ENCODE data around the gene SLC6A18.
A peak's percentile ranks its signal among the peaks of the same experiment; 100 is the strongest.

Gene SLC6A18

DNA sequence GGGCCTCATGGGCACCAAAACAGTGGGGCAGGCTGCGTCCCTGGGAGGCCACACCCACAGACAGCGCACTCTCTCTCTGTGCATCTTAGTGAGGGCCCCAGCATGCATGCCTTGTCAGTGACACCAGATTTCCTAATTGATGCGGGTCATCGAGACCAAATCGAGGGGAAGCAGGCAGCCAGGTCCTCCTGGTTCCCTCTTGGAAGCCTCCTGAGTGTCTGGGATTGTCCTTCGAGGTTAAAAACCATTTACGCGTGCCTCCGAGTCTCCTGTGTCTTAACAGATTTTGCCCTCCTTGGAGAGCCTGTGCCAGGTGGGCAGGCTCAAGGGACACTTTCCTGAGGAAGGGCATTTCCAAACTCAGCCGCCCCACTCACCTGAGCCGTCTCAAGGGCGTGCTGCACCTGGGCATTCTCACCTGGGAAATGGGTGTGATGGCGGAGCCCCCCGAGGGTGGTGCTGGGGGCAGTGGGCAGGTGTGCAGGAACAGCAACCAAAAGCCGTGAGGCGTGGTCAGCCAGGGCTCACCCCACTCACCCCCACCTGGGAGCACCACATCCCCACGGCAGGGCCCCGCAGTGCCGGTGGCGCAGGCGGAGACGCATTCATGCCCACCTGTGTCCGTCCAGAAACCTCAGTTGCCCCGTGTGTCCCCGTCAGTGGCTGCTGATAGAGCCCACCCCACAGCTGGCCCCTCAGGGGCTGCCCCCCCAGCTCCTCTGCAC lies 21.1 kb upstream of the SLC6A18 start:
- DNase-seq = no peak

DNA sequence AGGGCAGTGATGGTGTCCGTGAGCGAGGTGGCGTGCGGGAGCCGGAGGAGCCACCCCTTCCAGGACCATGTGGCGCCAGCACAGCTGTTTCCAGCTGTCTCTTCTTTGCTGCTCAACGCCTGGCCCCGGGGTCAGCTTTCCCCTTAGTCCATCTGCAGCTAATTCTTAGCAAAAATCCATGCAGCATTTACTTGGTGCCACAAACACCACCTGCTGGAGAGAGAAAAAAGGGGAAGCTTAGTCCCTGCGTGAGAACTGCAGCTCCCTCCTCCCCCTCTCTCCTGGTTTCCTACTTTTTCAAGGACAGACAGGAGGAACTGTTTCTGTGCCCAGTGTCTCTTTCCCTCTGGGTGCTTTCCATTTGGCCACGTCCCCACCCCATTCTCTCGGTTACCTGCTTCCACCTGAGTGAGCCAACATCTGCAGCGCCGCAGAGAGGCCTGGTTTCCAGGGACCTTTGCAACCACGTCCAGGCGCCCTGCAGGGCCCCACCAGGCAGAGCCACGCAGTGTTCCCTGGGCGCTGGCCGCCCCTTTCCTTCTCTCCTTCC lies 20.4 kb upstream of the SLC6A18 start:
- DNase-seq = peak; percentile 68

DNA sequence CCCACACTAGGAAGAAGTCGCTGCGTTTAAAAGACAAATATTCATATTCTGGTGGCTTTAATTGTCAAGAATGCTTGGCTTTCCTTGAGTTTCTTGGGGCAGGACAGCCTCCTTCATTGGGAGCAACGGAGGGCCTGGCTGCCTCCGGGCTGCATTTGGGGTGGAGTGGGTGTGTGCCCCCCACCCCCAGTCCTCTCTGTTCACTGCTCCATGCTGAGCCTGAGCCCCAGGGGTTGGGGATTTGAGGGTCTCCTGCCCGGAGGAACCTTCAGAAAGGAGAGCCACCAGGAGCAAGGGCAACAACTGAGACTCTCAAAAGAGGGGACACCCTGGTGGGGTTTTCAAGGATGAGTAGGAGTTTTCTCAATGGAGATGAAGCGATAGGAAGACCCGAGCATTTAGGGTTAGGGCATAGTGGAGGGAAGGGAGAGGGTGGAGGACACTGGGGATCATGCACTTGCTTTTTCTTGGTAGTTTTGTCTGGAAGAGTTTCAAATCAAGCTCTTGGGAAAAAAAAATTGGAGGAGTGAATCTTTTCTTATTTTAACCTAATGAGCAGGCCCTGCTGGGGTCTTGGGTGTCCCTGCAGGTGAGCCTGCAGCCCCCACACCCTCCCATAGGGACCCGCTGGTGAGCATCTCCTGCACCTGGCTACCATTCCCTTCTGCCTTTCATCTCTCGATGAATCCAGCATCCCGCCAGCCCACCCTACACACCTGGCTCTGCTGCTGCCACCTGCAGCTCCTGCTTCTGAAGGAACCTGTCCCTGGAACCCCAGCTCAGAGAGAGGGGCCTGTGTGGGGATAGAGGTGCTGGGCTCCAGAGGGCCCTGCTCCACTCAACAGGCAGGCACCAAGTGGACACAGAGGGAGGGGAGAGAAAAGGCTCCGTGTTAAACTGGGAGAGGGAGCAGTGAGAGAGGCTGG lies 19.7 kb upstream of the SLC6A18 start:
- DNase-seq = peak; percentile 29

DNA sequence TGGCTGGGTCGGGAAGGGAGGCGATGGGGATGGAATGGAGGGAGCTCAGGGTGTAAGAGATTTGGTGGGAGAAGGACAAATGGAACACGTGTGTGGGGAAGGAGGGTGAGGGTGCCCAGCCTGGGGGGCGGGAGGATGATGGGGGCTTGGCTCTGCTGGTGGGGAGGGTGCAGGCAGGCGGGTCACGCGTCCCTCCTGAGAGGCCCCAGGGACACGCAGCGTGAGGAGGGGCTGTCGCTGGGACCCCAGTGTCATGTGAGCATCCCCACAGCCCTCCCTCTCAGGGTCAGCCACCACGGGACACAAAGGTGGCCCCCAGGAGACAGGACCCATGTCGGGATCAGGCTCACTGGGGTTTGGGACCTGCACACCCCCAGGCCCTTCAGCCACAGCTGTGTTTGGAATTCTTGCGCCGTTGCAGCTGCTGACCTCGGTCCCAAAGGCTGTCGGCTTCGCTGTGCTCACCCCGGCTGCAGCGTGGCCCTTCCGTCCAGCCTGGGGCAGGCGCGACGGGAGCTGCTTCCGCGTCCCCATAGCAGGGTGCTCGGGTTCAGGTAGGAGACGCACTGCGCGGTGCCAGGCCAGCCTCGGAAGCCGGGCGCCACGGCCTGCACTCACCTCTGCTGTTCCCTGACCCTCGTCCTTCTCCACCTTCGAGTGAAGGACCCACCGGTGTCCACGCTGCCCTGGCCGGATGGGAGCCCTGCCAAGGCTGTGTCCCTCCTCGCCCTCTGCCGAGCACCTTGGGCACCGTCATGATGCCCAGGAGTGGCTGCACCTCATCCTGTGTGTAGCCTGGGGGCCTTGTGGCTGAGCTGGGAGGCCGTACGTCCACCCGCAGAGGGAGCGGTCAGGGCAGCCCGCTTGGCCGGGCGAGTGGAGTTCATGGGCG lies 18.4 kb upstream of the SLC6A18 start:
- no peak for DNase-seq

DNA sequence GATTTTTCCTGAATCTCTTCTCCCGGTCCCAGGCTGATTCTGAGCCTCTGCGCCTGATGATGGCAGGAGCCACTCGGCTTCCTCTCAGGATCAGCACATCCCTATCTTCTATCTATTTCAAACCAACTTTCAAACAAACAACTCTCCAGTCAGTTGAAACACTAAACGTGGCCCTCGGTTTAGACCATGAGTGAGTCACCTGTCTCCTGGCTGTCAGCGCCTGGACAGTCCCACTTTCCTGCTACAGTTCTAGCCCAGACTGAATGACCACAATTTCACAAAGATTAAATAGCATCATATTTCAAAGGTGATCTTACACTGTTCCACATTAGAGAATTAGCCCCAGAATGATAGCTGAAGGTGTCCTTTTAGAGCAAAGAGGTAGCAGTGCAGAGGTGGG lies 17.6 kb upstream of the SLC6A18 start:
- DNase-seq = no peak

DNA sequence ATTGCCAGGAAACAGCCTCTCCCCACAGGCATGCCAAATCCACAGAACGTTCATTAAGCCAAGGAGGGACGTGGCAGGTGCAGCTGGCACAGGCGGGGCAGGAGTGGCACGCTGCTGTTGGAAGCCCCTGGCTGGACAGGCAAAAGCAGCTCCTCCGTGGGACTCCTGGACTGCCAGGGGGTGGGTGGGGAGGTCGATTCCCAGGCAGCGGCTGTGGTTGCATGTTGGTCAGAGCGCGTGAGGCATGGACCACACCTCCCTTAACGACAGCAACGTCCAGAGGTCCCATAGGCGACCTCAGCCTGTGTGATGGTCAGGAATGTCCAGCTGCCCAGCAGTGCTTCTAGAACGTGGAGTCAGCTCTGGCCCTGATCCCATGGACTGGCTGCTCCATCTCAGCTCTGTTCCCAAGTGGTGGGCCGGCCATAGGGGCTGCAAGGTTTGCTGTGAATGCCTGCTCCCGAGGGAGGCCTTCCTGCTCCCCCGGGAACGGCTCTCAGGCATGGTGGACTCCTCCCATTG lies 16.9 kb upstream of the SLC6A18 start:
- DNase-seq = no peak

DNA sequence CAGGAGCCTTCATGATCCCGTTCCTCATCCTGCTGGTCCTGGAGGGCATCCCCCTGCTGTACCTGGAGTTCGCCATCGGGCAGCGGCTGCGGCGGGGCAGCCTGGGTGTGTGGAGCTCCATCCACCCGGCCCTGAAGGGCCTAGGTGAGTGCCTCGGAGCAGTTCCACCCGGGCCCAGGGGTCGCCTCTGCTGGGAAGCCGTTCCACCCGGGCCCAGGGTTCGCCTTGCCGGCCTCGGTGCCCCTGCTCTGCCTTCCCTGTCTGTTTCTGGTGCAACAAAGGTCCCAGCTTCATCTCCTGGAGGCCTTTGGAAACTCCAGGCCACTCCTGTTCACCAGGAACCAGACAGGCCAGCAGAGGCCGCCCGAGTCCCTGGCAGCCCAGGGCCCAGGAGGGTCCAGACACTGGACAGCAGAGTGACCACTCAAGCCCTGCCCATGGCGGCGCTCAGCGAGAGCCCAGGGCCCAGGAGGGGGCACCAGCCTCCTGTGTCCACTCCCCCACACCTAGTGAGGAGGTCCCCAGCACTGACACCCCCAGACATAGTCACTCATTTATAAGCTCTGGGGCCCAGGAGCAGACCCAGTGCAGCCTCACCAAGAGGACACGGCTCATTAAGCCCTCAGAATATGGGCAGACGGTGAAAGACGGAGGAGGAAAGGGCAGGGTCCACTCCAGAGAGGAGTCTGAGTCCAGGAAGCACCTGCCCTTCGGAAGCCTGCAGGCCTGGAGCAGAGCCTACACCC lies 16.3 kb upstream of the SLC6A18 start:
- peak; percentile 89 for DNase-seq

DNA sequence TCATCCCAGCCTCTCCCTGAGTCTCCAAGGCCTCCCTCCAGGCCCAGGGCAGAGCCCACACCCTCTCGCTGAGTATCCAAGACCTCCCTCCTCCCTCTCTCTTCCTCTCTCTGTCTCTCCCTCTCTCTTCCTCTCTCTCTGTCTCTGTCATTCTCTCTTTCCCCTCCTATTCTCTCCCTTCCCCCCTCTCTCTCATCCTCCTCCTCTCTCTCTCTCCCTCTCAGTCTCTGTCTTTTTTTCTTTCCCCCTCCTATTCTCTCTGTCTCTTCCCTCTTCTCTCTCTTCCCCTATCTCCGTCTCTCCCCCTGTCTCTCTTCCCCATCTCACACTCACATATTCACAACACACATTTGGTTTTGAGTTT lies 15.7 kb upstream of the SLC6A18 start:
- no peak for DNase-seq

DNA sequence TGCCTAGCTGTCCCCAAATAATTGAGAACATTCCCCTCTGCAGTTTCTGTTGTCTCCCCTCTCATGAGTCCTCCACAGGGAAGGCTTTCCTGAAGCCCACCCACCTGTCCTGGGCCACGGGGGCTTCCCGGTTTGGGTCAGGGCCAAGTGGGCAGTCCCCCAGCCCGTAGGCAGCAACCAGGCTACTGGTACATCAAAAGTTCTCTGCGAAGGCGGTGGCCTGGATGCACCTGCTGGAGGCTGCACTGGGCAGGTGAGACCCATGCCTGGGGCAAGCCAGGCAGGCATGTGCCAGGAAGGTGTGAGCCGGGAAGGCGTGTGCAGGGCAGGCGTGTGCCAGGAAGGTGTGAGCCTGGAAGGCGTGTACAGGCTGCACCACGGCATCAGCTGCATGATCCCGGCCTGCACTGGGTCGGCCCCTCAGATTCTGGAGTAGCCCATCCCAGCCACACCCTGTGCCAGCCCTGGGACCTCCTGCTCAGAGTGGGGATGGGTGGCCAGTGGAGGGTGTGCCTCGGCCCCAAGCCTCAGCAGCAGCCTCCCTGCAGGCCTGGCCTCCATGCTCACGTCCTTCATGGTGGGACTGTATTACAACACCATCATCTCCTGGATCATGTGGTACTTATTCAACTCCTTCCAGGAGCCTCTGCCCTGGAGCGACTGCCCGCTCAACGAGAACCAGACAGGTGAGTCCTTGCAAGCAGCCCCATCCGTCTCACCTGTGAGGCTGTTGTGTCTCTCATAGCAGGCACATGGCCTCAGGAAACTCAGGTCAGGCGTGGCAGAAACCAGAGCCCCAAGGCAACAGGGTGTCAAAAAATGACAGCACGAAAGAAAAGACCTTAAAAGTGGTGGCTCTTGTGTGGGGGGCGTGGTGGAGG lies 15.0 kb upstream of the SLC6A18 start:
- DNase-seq = no peak

DNA sequence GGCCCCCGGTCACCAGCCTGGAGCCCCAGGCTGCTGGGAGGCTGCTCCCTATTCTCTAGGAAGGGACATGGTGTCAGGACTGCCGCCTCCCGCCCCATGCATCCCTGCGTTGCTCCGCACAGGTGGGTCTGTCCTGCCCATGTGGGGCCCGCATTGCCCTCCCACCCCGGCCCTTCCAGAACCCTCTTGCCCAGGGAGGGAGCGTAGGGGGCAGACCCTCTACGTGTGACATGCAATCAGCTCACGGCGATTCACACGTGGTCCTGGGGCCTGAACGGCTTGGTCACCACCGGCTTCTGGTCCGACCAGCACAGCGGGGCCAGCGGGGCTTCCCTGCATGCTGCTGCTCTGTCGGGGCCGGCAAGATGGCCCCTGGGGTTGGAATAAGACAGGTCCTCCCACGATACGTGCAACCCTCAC lies 14.3 kb upstream of the SLC6A18 start:
- DNase-seq = no peak

DNA sequence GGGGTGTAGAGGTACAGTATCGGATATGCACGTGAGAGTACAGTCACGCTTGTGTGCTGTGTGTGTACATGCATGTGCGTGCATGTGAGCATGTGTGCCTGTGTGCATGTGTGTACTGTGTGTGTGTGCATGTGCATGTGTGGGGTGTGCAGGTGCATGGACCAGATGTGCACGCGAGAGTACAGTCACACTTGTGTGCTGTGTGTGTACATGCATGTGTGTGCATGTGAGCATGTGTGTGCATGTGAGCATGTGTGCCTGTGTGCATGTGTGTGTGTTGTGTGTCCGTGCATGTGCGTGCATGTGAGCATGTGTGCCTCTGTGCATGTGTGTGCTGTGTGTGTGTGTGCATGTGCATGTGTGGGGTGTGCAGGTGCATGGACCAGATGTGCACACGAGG lies 13.5 kb upstream of the SLC6A18 start:
- no peak for DNase-seq

DNA sequence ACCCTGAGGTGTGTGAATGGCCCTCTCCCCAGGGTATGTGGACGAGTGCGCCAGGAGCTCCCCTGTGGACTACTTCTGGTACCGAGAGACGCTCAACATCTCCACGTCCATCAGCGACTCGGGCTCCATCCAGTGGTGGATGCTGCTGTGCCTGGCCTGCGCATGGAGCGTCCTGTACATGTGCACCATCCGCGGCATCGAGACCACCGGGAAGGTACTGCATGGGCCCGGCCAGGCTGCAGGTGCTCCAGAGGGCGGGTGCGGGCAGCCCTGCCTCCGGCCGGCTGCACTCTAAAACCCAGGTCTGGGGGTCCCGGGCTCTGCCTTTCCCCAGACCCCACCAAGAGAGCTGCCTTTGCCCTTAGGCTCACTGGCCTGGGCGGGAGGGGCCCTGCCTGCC lies 12.9 kb upstream of the SLC6A18 start:
- no peak for DNase-seq

DNA sequence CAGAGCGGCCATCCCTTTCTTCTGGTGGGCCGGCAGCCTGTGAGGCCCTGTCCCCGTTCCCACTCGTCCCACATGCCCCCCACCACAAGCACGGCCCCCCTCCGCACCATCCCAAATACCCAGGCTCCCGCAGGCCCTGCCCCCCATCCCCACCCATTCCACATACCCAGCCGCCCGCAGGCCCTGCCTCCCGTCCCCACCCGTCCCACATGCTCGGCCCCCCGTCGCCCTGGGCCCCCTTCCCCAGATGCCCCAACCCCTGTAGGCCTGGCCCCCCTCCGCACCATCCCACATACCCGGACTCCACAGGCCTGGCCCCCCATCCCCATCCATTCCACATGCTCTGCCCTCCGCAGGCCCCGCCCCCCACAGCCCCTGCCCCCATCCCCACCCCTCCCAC lies 12.3 kb upstream of the SLC6A18 start:
- DNase-seq = no peak

DNA sequence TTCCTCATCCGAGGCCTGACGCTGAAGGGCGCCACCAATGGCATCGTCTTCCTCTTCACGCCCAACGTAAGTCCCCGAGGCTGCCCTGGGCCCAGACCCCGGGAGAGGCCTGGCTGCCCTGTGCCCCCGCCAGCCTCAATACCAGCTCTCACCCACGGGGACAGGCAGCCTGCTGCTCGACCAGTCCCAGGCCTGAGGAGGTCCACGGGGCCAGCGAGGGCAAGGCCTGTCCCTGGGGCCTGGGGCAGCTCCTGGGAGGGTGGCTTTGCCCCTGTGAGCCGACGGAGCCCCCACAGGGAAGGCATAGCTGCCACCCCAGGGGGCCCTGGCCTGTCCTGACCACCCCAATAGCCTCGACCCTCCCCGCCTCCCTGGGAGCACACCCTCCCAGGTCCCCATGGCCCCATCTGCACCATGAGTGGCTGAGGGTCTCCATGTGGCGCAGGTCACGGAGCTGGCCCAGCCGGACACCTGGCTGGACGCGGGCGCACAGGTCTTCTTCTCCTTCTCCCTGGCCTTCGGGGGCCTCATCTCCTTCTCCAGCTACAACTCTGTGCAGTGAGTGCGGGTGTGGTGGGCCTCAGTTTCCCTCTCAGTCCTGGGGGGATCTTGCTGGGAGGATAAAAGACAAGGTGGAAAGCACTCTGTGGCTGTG lies 11.5 kb upstream of the SLC6A18 start:
- DNase-seq = no peak

DNA sequence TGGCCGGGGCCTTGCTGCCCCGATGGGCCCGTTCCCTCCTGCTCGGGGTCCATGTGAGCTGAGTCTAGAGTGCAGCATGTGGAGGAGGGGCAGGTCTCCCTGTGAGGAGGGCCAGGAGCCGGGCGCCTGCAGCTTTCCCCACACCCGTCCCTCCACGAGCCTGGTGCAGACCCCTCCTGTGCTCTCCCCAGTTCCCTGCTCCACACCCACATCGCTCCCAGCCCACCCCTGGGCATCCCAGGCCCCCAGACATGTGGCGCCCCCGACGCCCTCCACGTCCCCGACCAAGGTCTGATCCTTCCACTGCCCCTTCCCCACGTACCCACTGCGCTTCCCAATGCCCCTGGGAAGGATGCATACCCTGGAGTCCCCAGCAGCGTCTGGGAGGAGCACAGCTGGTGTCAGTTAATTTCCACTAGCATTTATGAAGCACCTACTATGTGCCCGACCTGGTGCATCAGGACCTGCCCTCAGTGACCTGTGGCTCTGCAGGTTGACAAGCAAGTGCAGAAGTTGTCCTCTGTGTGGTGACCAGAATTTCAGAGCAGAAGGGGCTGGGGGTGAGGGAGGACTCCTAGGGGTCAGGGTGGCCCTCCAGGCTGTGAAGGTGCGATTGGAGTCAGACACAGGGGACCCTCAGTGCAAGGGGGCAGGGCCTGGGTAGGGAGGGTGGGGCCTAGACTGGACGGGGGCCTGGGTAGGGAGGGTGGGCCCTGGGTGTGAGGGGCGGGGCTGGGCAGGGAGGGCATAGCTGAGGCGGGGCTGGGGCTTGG lies 10.8 kb upstream of the SLC6A18 start:
- no peak for DNase-seq

DNA sequence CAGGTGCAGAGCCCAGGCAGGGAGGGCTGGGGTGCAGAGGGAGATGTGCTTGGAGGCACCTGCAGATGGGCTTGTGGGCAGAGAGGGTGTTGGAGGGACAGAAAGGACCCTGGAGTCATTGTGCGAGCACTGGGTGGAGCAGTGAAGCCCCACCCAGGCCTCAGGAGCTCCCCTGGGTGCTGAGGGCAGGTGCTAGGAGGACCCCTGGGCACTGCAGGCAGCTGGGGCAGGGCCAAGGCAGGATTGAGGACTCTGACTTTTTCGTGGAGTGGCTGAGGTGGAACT lies 10.3 kb upstream of the SLC6A18 start:
- DNase-seq = peak; percentile 31

DNA sequence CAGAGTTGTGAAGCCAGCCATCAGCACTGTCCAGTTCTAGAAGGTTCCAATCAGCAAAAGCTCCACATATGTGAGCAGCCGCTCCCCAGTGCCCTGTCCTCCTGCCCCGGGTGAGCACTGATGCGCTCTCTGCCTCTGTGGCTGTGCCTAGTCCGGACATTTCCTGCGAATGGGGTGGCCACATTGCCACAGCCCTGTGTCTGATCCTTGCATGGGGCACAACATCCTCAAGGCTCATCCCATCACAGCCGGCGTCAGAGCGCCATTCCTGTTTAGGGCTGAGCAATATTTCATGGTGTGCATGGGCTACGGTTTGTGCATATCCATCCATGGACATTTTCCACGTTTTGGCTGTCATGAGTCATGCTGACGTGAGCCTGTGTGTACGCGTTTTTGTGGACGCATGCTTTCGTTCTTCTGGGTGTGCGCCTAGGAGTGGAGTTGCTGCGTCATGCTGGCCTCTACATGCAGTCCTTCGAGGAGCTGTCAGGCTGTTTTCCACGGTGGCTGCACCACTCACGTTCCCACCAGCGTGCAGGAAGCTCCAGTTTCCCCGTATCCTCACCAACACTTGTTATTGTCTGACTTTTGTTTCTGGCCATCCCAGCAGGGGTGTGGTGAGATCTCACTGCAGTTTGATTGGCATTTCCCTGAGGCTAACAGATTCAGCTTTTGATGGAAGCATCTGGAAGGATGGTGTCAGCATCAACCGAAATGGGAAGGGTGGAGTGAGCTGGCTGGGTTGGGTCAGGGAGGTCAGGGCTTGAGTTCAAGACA lies 9.7 kb upstream of the SLC6A18 start:
- no peak for DNase-seq

DNA sequence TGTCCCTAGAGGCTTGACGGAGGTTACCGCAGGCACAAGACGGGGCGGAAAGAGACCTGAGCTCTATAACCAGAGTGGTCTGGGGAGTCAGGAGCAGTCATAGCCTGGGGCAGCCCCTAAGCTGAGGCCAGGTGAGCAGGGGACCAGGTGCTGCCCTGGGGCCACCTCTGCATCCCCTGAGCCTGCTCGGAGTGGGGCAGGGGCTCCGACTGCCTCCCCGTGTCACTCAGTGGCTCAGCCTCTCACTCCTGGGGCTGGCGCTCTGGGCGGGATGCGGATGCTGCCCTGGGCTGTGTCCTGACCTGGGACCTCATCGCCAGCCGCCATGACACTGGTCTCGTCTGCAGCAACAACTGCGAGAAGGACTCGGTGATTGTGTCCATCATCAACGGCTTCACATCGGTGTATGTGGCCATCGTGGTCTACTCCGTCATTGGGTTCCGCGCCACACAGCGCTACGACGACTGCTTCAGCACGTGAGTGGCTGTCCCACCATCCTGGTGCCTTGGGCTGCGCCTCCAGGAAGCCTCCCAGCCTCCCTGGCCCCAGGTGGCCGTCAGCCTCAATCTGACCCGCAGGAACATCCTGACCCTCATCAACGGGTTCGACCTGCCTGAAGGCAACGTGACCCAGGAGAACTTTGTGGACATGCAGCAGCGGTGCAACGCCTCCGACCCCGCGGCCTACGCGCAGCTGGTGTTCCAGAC lies 8.8 kb upstream of the SLC6A18 start:
- no peak for DNase-seq

Measured in NCI-H146 (cell line).